GM21717 (cell line): ENCODE measurements around the gene WIF1.

ENCODE experiments used
- ATAC-seq: cut with Tn5 transposase; IDR thresholded peaks from one replicate; pipeline ENCODE4 v1.9.1; 2021; ENCODE audit warnings: mild to moderate bottlenecking, moderate library complexity; ENCODE audit not compliant: unreplicated experiment

The WIF1 gene

GRCh38 chr12:65123435-65124063 lies 2.4 kb upstream of the WIF1 start:
- ATAC-seq = no peak

- no peak for ATAC-seq
Measured at GRCh38 chr12:65122703-65123102, 1.6 kb upstream of the WIF1 start.

GRCh38 chr12:65121956-65122469 lies 908 bp upstream of the WIF1 start:
- ATAC-seq = no peak

GRCh38 chr12:65119063-65119462 lies 2.0 kb downstream of the WIF1 start:
- ATAC-seq = no peak

GRCh38 chr12:65113621-65114035 lies 7.5 kb downstream of the WIF1 start:
- ATAC-seq = no peak

GRCh38 chr12:65106948-65107347 lies 14.2 kb downstream of the WIF1 start:
- ATAC-seq = no peak

- no peak for ATAC-seq
Measured at GRCh38 chr12:65100140-65100539, 21.0 kb downstream of the WIF1 start.

GRCh38 chr12:65099182-65099581 lies 21.9 kb downstream of the WIF1 start:
- no peak for ATAC-seq

GRCh38 chr12:65098364-65098763 lies 22.7 kb downstream of the WIF1 start:
- ATAC-seq = no peak

- ATAC-seq = no peak
Measured at GRCh38 chr12:65094722-65095121, 26.4 kb downstream of the WIF1 start.

- no peak for ATAC-seq
Measured at GRCh38 chr12:65093606-65094005, 27.5 kb downstream of the WIF1 start.

GRCh38 chr12:65090461-65090860 lies 30.6 kb downstream of the WIF1 start:
- no peak for ATAC-seq

GRCh38 chr12:65086236-65086635 lies 34.9 kb downstream of the WIF1 start:
- ATAC-seq = no peak

GRCh38 chr12:65084579-65084978 lies 36.5 kb downstream of the WIF1 start:
- no peak for ATAC-seq

- no peak for ATAC-seq
Measured at GRCh38 chr12:65083581-65083980, 37.5 kb downstream of the WIF1 start.

GRCh38 chr12:65082406-65082805 lies 38.7 kb downstream of the WIF1 start:
- ATAC-seq = no peak

GRCh38 chr12:65081496-65081895 lies 39.6 kb downstream of the WIF1 start:
- no peak for ATAC-seq

GRCh38 chr12:65074932-65075331 lies 46.2 kb downstream of the WIF1 start:
- ATAC-seq = no peak

GRCh38 chr12:65069336-65069735 lies 51.8 kb downstream of the WIF1 start:
- no peak for ATAC-seq

GRCh38 chr12:65067383-65067782 lies 53.7 kb downstream of the WIF1 start:
- ATAC-seq = no peak

- no peak for ATAC-seq
Measured at GRCh38 chr12:65055859-65056258, 65.2 kb downstream of the WIF1 start.

GRCh38 chr12:65051218-65051617 lies 69.9 kb downstream of the WIF1 start:
- no peak for ATAC-seq

GRCh38 chr12:65045269-65045668 lies 75.8 kb downstream of the WIF1 start:
- ATAC-seq = no peak
